HFFc6 (cell line): ENCODE measurements around the gene RFK. TPM values are rescaled to one million over a fixed set of nuclear protein-coding genes. Genes with fewer than 3 reads are reported as not detected.

ENCODE experiments used
- DNase-seq: peaks from one replicate; pipeline ENCODE4 v3.0.0-alpha.2; 2018
- H3K27ac Mint-ChIP-seq: 2 replicates; pipeline ENCODE4 v1.8.0; 2020; ENCODE audit warnings: mild to moderate bottlenecking, mixed read lengths
- H3K27me3 Mint-ChIP-seq: 2 replicates; pipeline ENCODE4 v1.8.0; 2021; ENCODE audit warnings: mild to moderate bottlenecking, moderate library complexity, mixed read lengths; ENCODE audit not compliant: insufficient read depth
- H3K36me3 Mint-ChIP-seq: 2 replicates; pipeline ENCODE4 v1.8.0; 2021; ENCODE audit warnings: low read depth, mixed read lengths
- H3K4me1 Mint-ChIP-seq: 2 replicates; pipeline ENCODE4 v1.8.0; 2020; ENCODE audit warnings: low read depth, mixed read lengths
- H3K4me3 Mint-ChIP-seq: 2 replicates; pipeline ENCODE4 v1.8.0; 2020; ENCODE audit warnings: mild to moderate bottlenecking, moderate library complexity, mixed read lengths
- H3K9me3 Mint-ChIP-seq: 2 replicates; pipeline ENCODE4 v1.8.0; 2020; ENCODE audit warnings: mild to moderate bottlenecking, mixed read lengths
- total RNA-seq, 6 experiments: library from RNA; stranded (reverse); fragmentation: NEBNext Ultra II Directional; extraction: Animal tissue kit (Norgen Biotek cat#: 25700); gene quantifications; 2 replicates in 1 of 6; 3 replicates in 5 of 6; pipeline ENCODE4 v1.2.3, GENCODE V29; 2021
- TF ChIP-seq, protein P1 (sequence below): fragments of 200-600 bp; sonication (generic); IDR thresholded peaks from 2 replicates; pipeline ENCODE4 v1.5.0; 2021; ENCODE audit warnings: antibody characterized with exemption, mild to moderate bottlenecking

The RFK gene
- total RNA-seq, 6 experiments from 2014 or later, result 16.7 to 19.0 (median 18.1) TPM

DNA sequence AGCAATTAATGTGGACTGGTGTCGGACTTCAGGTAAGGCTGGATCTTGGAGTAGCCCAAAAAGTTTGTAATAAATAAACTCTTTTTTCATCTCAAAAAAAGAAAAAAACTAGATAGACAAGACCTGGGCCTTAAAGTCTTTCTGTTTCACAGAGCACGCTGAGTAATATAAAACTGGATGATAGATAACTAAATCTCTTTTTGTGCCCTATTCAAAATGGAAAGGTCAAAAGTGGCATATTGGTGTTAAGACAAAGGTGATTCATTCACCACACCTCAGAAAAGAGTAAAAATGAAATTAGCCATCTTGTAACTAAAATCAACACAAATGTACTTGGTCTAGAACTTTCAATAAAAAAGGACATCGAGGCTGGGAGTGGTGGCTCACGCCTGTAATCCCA, 30.3 kb upstream of the RFK start:
- H3K4me1 Mint-ChIP-seq, result no peaks in the 10 kb centered on the region
- no peaks in the 10 kb centered on the region for H3K36me3 Mint-ChIP-seq
- no peaks in the 10 kb centered on the region for H3K9me3 Mint-ChIP-seq
- H3K27me3 Mint-ChIP-seq, result peaks cover 5% of the 10 kb centered on the region; the same call in 1 of the 2 replicates
- no peak for DNase-seq
- no peak overlapping the region for H3K4me3 Mint-ChIP-seq
- TF ChIP-seq, protein P1, sequence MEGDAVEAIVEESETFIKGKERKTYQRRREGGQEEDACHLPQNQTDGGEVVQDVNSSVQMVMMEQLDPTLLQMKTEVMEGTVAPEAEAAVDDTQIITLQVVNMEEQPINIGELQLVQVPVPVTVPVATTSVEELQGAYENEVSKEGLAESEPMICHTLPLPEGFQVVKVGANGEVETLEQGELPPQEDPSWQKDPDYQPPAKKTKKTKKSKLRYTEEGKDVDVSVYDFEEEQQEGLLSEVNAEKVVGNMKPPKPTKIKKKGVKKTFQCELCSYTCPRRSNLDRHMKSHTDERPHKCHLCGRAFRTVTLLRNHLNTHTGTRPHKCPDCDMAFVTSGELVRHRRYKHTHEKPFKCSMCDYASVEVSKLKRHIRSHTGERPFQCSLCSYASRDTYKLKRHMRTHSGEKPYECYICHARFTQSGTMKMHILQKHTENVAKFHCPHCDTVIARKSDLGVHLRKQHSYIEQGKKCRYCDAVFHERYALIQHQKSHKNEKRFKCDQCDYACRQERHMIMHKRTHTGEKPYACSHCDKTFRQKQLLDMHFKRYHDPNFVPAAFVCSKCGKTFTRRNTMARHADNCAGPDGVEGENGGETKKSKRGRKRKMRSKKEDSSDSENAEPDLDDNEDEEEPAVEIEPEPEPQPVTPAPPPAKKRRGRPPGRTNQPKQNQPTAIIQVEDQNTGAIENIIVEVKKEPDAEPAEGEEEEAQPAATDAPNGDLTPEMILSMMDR, result no peak
- H3K27ac Mint-ChIP-seq, result no peak overlapping the region

DNA sequence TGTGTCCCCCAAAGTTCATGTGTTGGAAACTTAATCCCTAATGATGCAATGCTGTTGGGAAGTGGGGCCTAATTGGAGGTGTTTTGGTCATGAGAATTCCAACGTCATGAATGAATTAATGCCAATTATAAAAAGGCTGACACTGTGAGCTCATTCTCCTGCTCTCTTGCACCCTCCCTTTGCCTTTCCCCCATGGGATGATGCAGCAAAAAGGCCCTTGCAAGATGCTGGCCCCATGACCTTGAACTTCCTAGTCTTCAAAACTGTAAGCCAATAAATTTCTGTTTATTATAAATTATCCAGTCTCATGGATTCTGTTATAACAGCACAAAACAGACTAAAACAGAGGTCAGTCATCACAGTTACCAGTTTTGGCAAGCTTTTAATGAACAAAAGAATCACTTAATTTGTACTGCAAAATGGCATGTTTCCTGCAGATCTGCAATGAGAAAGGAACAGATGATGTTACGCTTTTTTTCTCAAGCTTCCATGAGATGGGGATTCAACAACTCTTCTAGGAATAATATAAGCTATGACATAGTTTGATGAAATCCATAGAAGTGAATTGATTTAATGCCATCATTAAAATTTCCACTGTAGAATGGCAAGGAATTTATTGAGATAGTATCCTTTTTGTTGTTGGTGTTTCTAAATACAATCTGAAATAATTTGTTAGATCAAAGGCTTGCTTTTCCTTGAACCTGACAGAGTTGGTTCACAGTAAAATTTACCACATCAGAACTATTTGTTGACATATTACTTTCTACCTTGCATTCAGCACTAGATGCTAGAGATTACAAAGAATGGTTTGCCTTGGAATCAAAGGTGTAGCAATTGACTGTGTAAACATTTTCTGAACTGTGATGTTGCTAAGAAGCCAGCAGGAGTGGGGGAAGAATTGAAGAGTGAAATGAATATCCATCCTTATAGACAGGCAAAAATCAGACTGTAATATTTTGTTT, 29.3 kb upstream of the RFK start:
- Mint-ChIP-seq H3K27ac (no peak overlapping the region), H3K4me1 (no peaks in the 10 kb centered on the region), H3K36me3 (no peaks in the 10 kb centered on the region), H3K4me3 (no peak overlapping the region), H3K27me3 (peaks cover 10% of the 10 kb centered on the region; the same call in 1 of the 2 replicates), H3K9me3 (no peaks in the 10 kb centered on the region)
- TF ChIP-seq, protein P1, result no peak
- DNase-seq, result no peak

DNA sequence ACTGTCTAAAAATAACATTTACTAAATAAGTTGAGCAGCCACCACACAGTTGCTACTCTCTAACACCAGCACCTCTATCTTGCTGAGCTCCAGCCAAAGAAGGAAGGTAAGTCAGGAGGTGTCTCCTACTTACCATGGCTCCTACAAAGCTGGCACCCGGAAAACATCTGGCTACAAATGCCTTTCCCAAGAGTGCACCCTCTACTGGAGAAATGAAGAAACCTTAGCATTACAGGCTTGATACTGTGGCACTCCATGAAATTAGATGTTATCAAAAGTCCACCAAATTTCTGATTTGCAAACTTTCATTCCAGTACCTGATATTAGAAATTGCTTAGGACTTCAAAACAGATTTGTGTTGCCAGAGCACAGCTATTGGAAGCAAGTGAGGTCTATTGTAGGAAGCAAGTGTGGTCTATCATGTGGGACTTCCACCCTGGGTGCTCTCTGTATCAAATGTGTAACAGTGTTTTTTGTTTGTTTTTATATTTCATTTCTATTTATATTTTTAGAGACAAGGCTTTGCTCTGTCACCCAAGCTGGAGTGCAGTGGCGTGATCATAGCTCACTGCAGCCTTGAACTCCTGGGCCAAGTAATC, 25.7 kb upstream of the RFK start:
- H3K27me3 Mint-ChIP-seq, result peaks cover 10% of the 10 kb centered on the region; the same call in 1 of the 2 replicates
- DNase-seq, result peak; percentile 28
- H3K27ac Mint-ChIP-seq, result no peak overlapping the region

DNA sequence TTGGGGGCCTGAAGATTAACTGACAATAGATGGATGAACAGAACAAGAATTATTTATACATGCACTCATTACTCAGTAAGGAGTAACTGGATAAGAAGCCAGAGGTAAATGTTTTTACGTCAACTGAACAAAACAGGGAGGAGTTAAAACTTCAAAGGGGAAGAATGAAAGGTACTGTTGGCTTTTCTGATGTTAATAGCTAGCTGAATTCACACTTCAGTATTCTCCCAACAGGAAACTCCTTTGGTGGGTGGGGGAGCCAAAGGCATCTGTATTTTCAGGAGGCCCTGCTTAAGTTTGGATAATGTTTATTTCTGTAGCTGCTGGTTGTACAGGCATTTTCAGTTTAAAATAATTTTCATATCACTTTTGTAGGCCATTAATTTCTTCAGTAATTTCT, 23.2 kb upstream of the RFK start:
- Mint-ChIP-seq H3K36me3 (peaks cover 4% of the 10 kb centered on the region; the same call in 1 of the 2 replicates), H3K9me3 (no peaks in the 10 kb centered on the region; the same call in 1 of the 2 replicates), H3K27ac (no peak overlapping the region), H3K27me3 (peaks cover 12% of the 10 kb centered on the region), H3K4me3 (no peak overlapping the region), H3K4me1 (peaks cover 22% of the 10 kb centered on the region)
- TF ChIP-seq, protein P1, result no peak
- no peak for DNase-seq

More for the DNA sequence above, 25.7 kb upstream of the RFK start:
- no peaks in the 10 kb centered on the region for H3K36me3 Mint-ChIP-seq
- no peak overlapping the region for H3K4me3 Mint-ChIP-seq
- H3K9me3 Mint-ChIP-seq, result no peaks in the 10 kb centered on the region
- TF ChIP-seq, protein P1, result peak; percentile 83
- H3K4me1 Mint-ChIP-seq, result peaks cover 13% of the 10 kb centered on the region

DNA sequence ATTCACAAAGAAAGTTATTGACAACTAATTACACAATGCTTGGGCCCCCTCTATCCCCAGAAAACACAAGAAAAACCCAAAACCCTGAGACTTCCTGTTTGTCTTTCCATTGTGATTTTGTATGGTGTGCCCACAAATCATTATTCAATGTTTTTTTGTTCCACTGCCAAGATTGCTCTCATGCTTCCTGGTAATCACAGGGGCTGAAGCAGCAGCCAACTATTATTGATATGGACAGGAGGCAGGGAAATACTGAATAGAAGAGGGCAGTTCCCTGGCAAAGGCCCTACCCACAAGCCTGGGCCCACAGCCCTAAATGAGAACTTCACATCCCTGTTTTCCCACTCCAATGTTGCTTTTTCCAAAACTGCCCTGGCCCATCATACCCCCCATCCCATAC, 21.5 kb upstream of the RFK start:
- no peak overlapping the region; the same call in 1 of the 2 replicates for H3K27ac Mint-ChIP-seq
- H3K4me3 Mint-ChIP-seq, result no peak overlapping the region
- no peak for DNase-seq
- no peaks in the 10 kb centered on the region; the same call in 1 of the 2 replicates for H3K9me3 Mint-ChIP-seq
- H3K4me1 Mint-ChIP-seq, result peaks cover 22% of the 10 kb centered on the region
- TF ChIP-seq, protein P1, result no peak
- peaks cover 4% of the 10 kb centered on the region; the same call in 1 of the 2 replicates for H3K36me3 Mint-ChIP-seq
- H3K27me3 Mint-ChIP-seq, result peaks cover 8% of the 10 kb centered on the region
